ENCODE data around the gene WIPF2.

DNA sequence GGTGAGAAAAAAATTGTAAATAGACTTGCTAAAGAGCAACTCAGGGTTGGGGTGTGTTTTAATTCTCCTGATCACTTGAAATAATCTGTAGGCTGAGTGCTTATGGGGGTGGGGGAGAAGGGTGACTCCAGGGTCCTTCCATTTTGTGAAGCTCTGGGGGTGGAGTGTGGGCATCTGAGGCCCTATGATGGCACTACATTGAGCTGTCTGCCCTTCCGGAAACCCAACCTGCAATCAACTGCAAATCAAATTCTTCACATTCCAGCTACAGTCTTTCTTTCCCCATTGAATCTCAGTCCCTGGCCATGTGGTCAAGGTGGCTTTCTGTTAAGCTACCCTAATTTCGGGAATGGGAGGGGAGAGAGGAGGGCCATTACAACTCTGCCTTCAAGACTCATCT lies 62.6 kb downstream of the WIPF2 start:
- TF ChIP-seq, protein P1, sequence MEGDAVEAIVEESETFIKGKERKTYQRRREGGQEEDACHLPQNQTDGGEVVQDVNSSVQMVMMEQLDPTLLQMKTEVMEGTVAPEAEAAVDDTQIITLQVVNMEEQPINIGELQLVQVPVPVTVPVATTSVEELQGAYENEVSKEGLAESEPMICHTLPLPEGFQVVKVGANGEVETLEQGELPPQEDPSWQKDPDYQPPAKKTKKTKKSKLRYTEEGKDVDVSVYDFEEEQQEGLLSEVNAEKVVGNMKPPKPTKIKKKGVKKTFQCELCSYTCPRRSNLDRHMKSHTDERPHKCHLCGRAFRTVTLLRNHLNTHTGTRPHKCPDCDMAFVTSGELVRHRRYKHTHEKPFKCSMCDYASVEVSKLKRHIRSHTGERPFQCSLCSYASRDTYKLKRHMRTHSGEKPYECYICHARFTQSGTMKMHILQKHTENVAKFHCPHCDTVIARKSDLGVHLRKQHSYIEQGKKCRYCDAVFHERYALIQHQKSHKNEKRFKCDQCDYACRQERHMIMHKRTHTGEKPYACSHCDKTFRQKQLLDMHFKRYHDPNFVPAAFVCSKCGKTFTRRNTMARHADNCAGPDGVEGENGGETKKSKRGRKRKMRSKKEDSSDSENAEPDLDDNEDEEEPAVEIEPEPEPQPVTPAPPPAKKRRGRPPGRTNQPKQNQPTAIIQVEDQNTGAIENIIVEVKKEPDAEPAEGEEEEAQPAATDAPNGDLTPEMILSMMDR (IDR thresholded peaks at IDR 0.05): no peak
- no peak for TF ChIP-seq POLR2A (IDR thresholded peaks at IDR 0.05)

Measured in adrenal gland (tissue), 5 donors.